GM21360 (cell line): ENCODE results near the gene HERC4.

Experiments
- ATAC-seq: cut with Tn5 transposase; IDR thresholded peaks from one replicate; pipeline ENCODE4 v1.9.1; 2021; ENCODE audit warnings: mild to moderate bottlenecking, moderate library complexity; ENCODE audit not compliant: unreplicated experiment

HERC4 gene

GRCh38 chr10:68074775-68075549 lies at the start of gene HERC4:
TSS of gene HERC4 (minus strand) at chr10:68075283. CDS start at chr10:68073108, 2,175 bp downstream.
- peak; percentile 88 for ATAC-seq

- ATAC-seq: no peak
These were observed 49.6 kb upstream of the HERC4 start for GRCh38 chr10:68124718-68125117.

GRCh38 chr10:68121852-68122251 lies 46.8 kb upstream of the HERC4 start:
- ATAC-seq: no peak

- no peak for ATAC-seq
These were observed 46.1 kb upstream of the HERC4 start for GRCh38 chr10:68121020-68121743.

- ATAC-seq: no peak
These were observed 43.6 kb upstream of the HERC4 start for GRCh38 chr10:68118657-68119056.

GRCh38 chr10:68112837-68113236 lies 37.8 kb upstream of the HERC4 start:
- ATAC-seq: no peak

GRCh38 chr10:68111584-68111983 lies 36.5 kb upstream of the HERC4 start:
- no peak for ATAC-seq

GRCh38 chr10:68110027-68110426 lies 34.9 kb upstream of the HERC4 start:
- ATAC-seq: no peak

GRCh38 chr10:68109331-68109730 lies 34.2 kb upstream of the HERC4 start, which contains the start of gene MYPN:
TSS of gene MYPN (plus strand) at chr10:68109488. CDS start at chr10:68121439, 11,951 bp downstream.
- ATAC-seq: no peak

- ATAC-seq: no peak
These were observed 33.6 kb upstream of the HERC4 start for GRCh38 chr10:68108653-68109052.

- ATAC-seq: no peak
These were observed 33.0 kb upstream of the HERC4 start for GRCh38 chr10:68108051-68108450.

- no peak for ATAC-seq
These were observed 32.6 kb upstream of the HERC4 start for GRCh38 chr10:68107651-68108050.

- no peak for ATAC-seq
These were observed 31.6 kb upstream of the HERC4 start for GRCh38 chr10:68106656-68107055.

- no peak for ATAC-seq
These were observed 30.7 kb upstream of the HERC4 start for GRCh38 chr10:68105820-68106219.

- ATAC-seq: no peak
These were observed 28.8 kb upstream of the HERC4 start for GRCh38 chr10:68103901-68104300.

- no peak for ATAC-seq
These were observed 28.3 kb upstream of the HERC4 start for GRCh38 chr10:68103261-68103878.

GRCh38 chr10:68101066-68101465 lies 26.0 kb upstream of the HERC4 start:
- no peak for ATAC-seq

GRCh38 chr10:68099736-68100135 lies 24.7 kb upstream of the HERC4 start:
- ATAC-seq: no peak

GRCh38 chr10:68096913-68097516 lies 21.9 kb upstream of the HERC4 start:
- ATAC-seq: no peak

- ATAC-seq: no peak
These were observed 20.1 kb upstream of the HERC4 start for GRCh38 chr10:68095153-68095552.

- ATAC-seq: no peak
These were observed 17.4 kb upstream of the HERC4 start for GRCh38 chr10:68092512-68092911.
